SK-N-SH (cell line): ENCODE results near the gene TIMELESS. TPM values are rescaled to one million over a fixed set of nuclear protein-coding genes. Genes with fewer than 3 reads are reported as not detected.

ENCODE experiments used
- CHD2 ChIP-seq: fragments of 150-350 bp; IDR thresholded peaks from 2 replicates; pipeline ENCODE4 v1.6.1; 2018; ENCODE audit warnings: low read length; ENCODE audit not compliant: partially characterized antibody
- CTCF ChIP-seq: fragments of 200-600 bp; sonication (generic); IDR thresholded peaks from 2 replicates; pipeline ENCODE4 v1.6.1; 2017; ENCODE audit warnings: antibody characterized with exemption, mild to moderate bottlenecking, moderate library complexity
- EP300 ChIP-seq, 2 experiments: IDR thresholded peaks; 2 replicates each; pipeline versions ENCODE4 v1.4.0 to v1.6.1; 2012; ENCODE audit warnings: borderline replicate concordance in 1 of 2, low read depth in 1 of 2, low read length in 1 of 2
- EZH2phosphoT487 ChIP-seq: fragments of 200-600 bp; sonication (generic); IDR thresholded peaks from 2 replicates; pipeline ENCODE4 v1.6.1; 2017; ENCODE audit warnings: low read depth, mixed run types, mild to moderate bottlenecking, antibody characterized with exemption, moderate library complexity, borderline replicate concordance
- FOSL2 ChIP-seq: IDR thresholded peaks from 2 replicates; pipeline ENCODE4 v1.4.0; 2012; ENCODE audit warnings: low read depth, mild to moderate bottlenecking, moderate library complexity, borderline replicate concordance
- FOXJ3 ChIP-seq: sonication (generic); formaldehyde crosslinking; IDR thresholded peaks from 2 replicates; pipeline ENCODE4 v1.5.1; 2020; ENCODE audit warnings: mild to moderate bottlenecking, missing genetic modification reagents
- FOXM1 ChIP-seq: IDR thresholded peaks from 2 replicates; pipeline ENCODE4 v1.4.0; 2012; ENCODE audit warnings: low read depth, mild to moderate bottlenecking
- GATA2 ChIP-seq: sonication (generic); formaldehyde crosslinking; IDR thresholded peaks from 2 replicates; pipeline ENCODE4 v1.5.0; 2020; ENCODE audit warnings: mild to moderate bottlenecking, missing genetic modification reagents
- JUND ChIP-seq: IDR thresholded peaks from 2 replicates; pipeline ENCODE4 v1.4.0; 2012
- MAX ChIP-seq: IDR thresholded peaks from 2 replicates; pipeline ENCODE4 v1.4.0; 2012; ENCODE audit warnings: low read depth
- MEF2A ChIP-seq: IDR thresholded peaks from 2 replicates; pipeline ENCODE4 v1.4.0; 2012; ENCODE audit warnings: low read depth, borderline replicate concordance
- MXI1 ChIP-seq: IDR thresholded peaks from 2 replicates; pipeline ENCODE4 v1.6.1; 2012; ENCODE audit warnings: mild to moderate bottlenecking, low read depth, low read length, improper control_type of control experiment
- NFIC ChIP-seq: IDR thresholded peaks from 2 replicates; pipeline ENCODE4 v1.4.0; 2012; ENCODE audit warnings: borderline replicate concordance
- PBX3 ChIP-seq: IDR thresholded peaks from 2 replicates; pipeline ENCODE4; 2012
- POLR2AphosphoS5 ChIP-seq: IDR thresholded peaks from 2 replicates; pipeline ENCODE4 v1.6.1; 2012; ENCODE audit warnings: low read depth, low read length
- RAD21 ChIP-seq: IDR thresholded peaks from 2 replicates; pipeline ENCODE4 v1.6.1; 2012; ENCODE audit warnings: mild to moderate bottlenecking, low read length
- RCOR1 ChIP-seq: fragments of 150-350 bp; IDR thresholded peaks from 2 replicates; pipeline ENCODE4 v1.6.1; 2017; ENCODE audit warnings: antibody characterized with exemption, low read length
- REST ChIP-seq: IDR thresholded peaks from 2 replicates; pipeline ENCODE4 v1.6.1; 2012; ENCODE audit warnings: mild to moderate bottlenecking, low read depth, low read length, moderate library complexity
- RFX5 ChIP-seq: IDR thresholded peaks from 2 replicates; pipeline ENCODE4 v1.6.1; 2012; ENCODE audit warnings: mild to moderate bottlenecking, improper control_type of control experiment, low read length
- RXRA ChIP-seq: IDR thresholded peaks from 2 replicates; pipeline ENCODE4 v1.4.0; 2012; ENCODE audit warnings: low read depth, mild to moderate bottlenecking, borderline replicate concordance
- SIN3A ChIP-seq: IDR thresholded peaks from 2 replicates; pipeline ENCODE4 v1.6.1; 2012; ENCODE audit warnings: low read depth, mild to moderate bottlenecking, low read length, moderate library complexity, borderline replicate concordance
- TAF1 ChIP-seq: IDR thresholded peaks from 2 replicates; pipeline ENCODE4 v1.6.1; 2012; ENCODE audit warnings: low read depth, mild to moderate bottlenecking, low read length, moderate library complexity, borderline replicate concordance
- TCF12 ChIP-seq: IDR thresholded peaks from 2 replicates; pipeline ENCODE4 v1.4.0; 2012
- TEAD4 ChIP-seq: IDR thresholded peaks from 2 replicates; pipeline ENCODE4 v1.4.0; 2012; ENCODE audit warnings: mild to moderate bottlenecking, borderline replicate concordance; ENCODE audit not compliant: insufficient read depth
- polyA plus RNA-seq, 3 experiments: library from polyadenylated mRNA; depleted of rRNA; stranded (reverse); fragments of >200 nt; gene quantifications; 2 replicates each; pipeline ENCODE4 v1.2.3, GENCODE V29; 2012

TIMELESS gene
- polyA plus RNA-seq, 1 of the 3 experiments (the other 2 are of a cell fraction) = 5.4 TPM

GRCh38 chr12:56468216-56469006 is 19.2 kb upstream of the TIMELESS start, which contains the start of gene SPRYD4 (continued):
- TF ChIP-seq EZH2phosphoT487 (no peak), EP300 (IDR thresholded peaks at IDR 0.05; ENCODE audit: borderline replicate concordance in 1 of 2, low read depth in 1 of 2, low read length in 1 of 2) (no peak; a peak in 1 of 4 replicates), POLR2AphosphoS5 (peak; percentile 95), CTCF (peak; percentile 45), TAF1 (peak; percentile 96), FOXM1 (no peak), NFIC (no peak), RCOR1 (0 out of 2 replicates have a peak, but pooled peaks have one; percentile 47), JUND (no peak), MXI1 (peak; percentile 99), PBX3 (no peak), FOSL2 (peak; percentile 17; the same call in 1 of the 2 replicates), RXRA (no peak), REST (peak; percentile 67; the same call in 1 of the 2 replicates), MAX (peak; percentile 100), GATA2 (CRISPR knock-in tag) (no peak), TCF12 (peak; percentile 60; the same call in 1 of the 2 replicates), RFX5 (peak; percentile 55; the same call in 1 of the 2 replicates), TEAD4 (no peak), FOXJ3 (CRISPR knock-in tag) (no peak), SIN3A (peak; percentile 91), MEF2A (no peak), CHD2 (peak; percentile 82), RAD21 (no peak)
